Parathyroid adenoma (tissue), 2 donors: ENCODE data around the gene SAMD5.

Experiments used
- H2AFZ ChIP-seq: fragments of 300-600 bp; sonication (generic); one replicate; pipeline ENCODE4 v1.7.0; 2017; ENCODE audit warnings: antibody characterized with exemption, mild to moderate bottlenecking
- H3K27ac ChIP-seq: fragments of 300-600 bp; sonication (generic); one replicate; pipeline ENCODE4 v1.7.0; 2017
- H3K27me3 ChIP-seq: fragments of 300-600 bp; sonication (generic); one replicate; pipeline ENCODE4 v1.7.0; 2017; ENCODE audit warnings: low read length; ENCODE audit not compliant: control insufficient read depth, insufficient read depth
- H3K36me3 ChIP-seq: fragments of 300-600 bp; sonication (generic); one replicate; pipeline ENCODE4 v1.7.0; 2017; ENCODE audit warnings: low read length; ENCODE audit not compliant: control insufficient read depth, insufficient read depth
- H3K4me1 ChIP-seq: fragments of 300-600 bp; sonication (generic); one replicate; pipeline ENCODE4 v1.7.0; 2017; ENCODE audit warnings: control low read depth
- H3K4me2 ChIP-seq: fragments of 300-600 bp; sonication (generic); one replicate; pipeline ENCODE4 v1.7.0; 2017; ENCODE audit warnings: low read length
- H3K4me3 ChIP-seq: fragments of 300-600 bp; sonication (generic); one replicate; pipeline ENCODE4 v1.7.0; 2017; ENCODE audit warnings: low read depth, low read length
- H3K79me2 ChIP-seq: fragments of 300-600 bp; sonication (generic); one replicate; pipeline ENCODE4 v1.7.0; 2017; ENCODE audit warnings: control low read depth
- H3K9ac ChIP-seq: fragments of 300-600 bp; sonication (generic); one replicate; pipeline ENCODE4 v1.7.0; 2017; ENCODE audit warnings: mild to moderate bottlenecking
- H3K9me3 ChIP-seq: fragments of 300-600 bp; sonication (generic); one replicate; pipeline ENCODE4 v1.7.0; 2017; ENCODE audit warnings: low read length; ENCODE audit not compliant: control insufficient read depth
- CTCF ChIP-seq: fragments of 300-600 bp; sonication (generic); IDR thresholded peaks from one replicate; pipeline ENCODE4 v1.7.0; 2017; ENCODE audit warnings: antibody characterized with exemption, mild to moderate bottlenecking
- donor health status: primary hyperparathyroidism.

SAMD5 gene

GRCh38 chr6:147559006-147559405 lies 50.5 kb downstream of the SAMD5 start:
- H3K4me1 ChIP-seq = no peaks in the 10 kb centered on the region
- no peaks in the 10 kb centered on the region for H3K36me3 ChIP-seq
- H3K9ac ChIP-seq = no peak overlapping the region
- no peaks in the 10 kb centered on the region for H3K9me3 ChIP-seq
- no peak overlapping the region for H3K4me2 ChIP-seq
- no peak overlapping the region for H3K27ac ChIP-seq
- H3K4me3 ChIP-seq = no peak overlapping the region
- no peaks in the 10 kb centered on the region for H3K27me3 ChIP-seq
- H3K79me2 ChIP-seq = no peaks in the 10 kb centered on the region
- TF ChIP-seq CTCF = no peak
- H2AFZ ChIP-seq = no peak overlapping the region

GRCh38 chr6:147560670-147561069 lies 52.2 kb downstream of the SAMD5 start:
- no peak overlapping the region for H3K9ac ChIP-seq
- no peak overlapping the region for H3K27ac ChIP-seq
- no peaks in the 10 kb centered on the region for H3K79me2 ChIP-seq
- no peaks in the 10 kb centered on the region for H3K4me1 ChIP-seq
- H3K9me3 ChIP-seq = no peaks in the 10 kb centered on the region
- no peaks in the 10 kb centered on the region for H3K27me3 ChIP-seq
- no peak overlapping the region for H3K4me3 ChIP-seq
- TF ChIP-seq CTCF = no peak
- H3K4me2 ChIP-seq = no peak overlapping the region
- no peaks in the 10 kb centered on the region for H3K36me3 ChIP-seq
- H2AFZ ChIP-seq = no peak overlapping the region

- no peak overlapping the region for H3K27ac ChIP-seq
- no peaks in the 10 kb centered on the region for H3K79me2 ChIP-seq
- H3K36me3 ChIP-seq = no peaks in the 10 kb centered on the region
- no peaks in the 10 kb centered on the region for H3K4me1 ChIP-seq
- H3K4me2 ChIP-seq = no peak overlapping the region
- no peak overlapping the region for H2AFZ ChIP-seq
- H3K4me3 ChIP-seq = no peak overlapping the region
- no peaks in the 10 kb centered on the region for H3K9me3 ChIP-seq
- TF ChIP-seq CTCF = no peak
- no peaks in the 10 kb centered on the region for H3K27me3 ChIP-seq
- H3K9ac ChIP-seq = no peak overlapping the region
These were observed 53.2 kb downstream of the SAMD5 start for GRCh38 chr6:147561726-147562125.

- Histone ChIP-seq H3K4me2 (no peak overlapping the region), H3K9ac (no peak overlapping the region), H3K79me2 (no peaks in the 10 kb centered on the region), H3K4me3 (no peak overlapping the region), H3K36me3 (no peaks in the 10 kb centered on the region), H3K4me1 (no peaks in the 10 kb centered on the region), H3K9me3 (no peaks in the 10 kb centered on the region), H2AFZ (no peak overlapping the region), H3K27me3 (no peaks in the 10 kb centered on the region), H3K27ac (no peak overlapping the region)
- no peak for TF ChIP-seq CTCF
These were observed 55.0 kb downstream of the SAMD5 start for GRCh38 chr6:147563472-147563871.

- no peaks in the 10 kb centered on the region for H3K79me2 ChIP-seq
- no peak for TF ChIP-seq CTCF
- H2AFZ ChIP-seq = no peak overlapping the region
- H3K27ac ChIP-seq = no peak overlapping the region
- no peaks in the 10 kb centered on the region for H3K4me1 ChIP-seq
- no peak overlapping the region for H3K4me2 ChIP-seq
- no peaks in the 10 kb centered on the region for H3K9me3 ChIP-seq
- H3K9ac ChIP-seq = no peak overlapping the region
- H3K27me3 ChIP-seq = no peaks in the 10 kb centered on the region
- H3K4me3 ChIP-seq = no peak overlapping the region
- H3K36me3 ChIP-seq = no peaks in the 10 kb centered on the region
These were observed 56.1 kb downstream of the SAMD5 start for GRCh38 chr6:147564556-147564955.
